MM.1S (cell line): ENCODE data around the gene GPR87.
A peak's percentile ranks its signal among the peaks of the same experiment; 100 is the strongest.

Source experiments
- DNase-seq: peaks from one replicate; pipeline ENCODE4 v3.0.0-alpha.2; 2015
- H2AFZ ChIP-seq: fragments of 300-600 bp; sonication (generic); 2 replicates; pipeline ENCODE4 v1.6.0; 2016; ENCODE audit warnings: antibody characterized with exemption, low read length
- H3F3A ChIP-seq: fragments of 300-600 bp; sonication (generic); 2 replicates; pipeline ENCODE4 v1.6.1; 2016; ENCODE audit warnings: mild to moderate bottlenecking, antibody characterized with exemption, low read length, moderate library complexity, mixed read lengths; ENCODE audit not compliant: insufficient read depth
- H3K27ac ChIP-seq: fragments of 300-600 bp; sonication (generic); 2 replicates; pipeline ENCODE4 v1.5.1; 2016; ENCODE audit warnings: mild to moderate bottlenecking, low read length
- H3K27me3 ChIP-seq: fragments of 300-600 bp; sonication (generic); replicated peaks from 2 replicates; pipeline ENCODE4 v1.6.0; 2016; ENCODE audit warnings: low read length; ENCODE audit not compliant: insufficient read depth
- H3K36me3 ChIP-seq: fragments of 300-600 bp; sonication (generic); replicated peaks from 2 replicates; pipeline ENCODE4 v1.6.1; 2016; ENCODE audit warnings: mild to moderate bottlenecking, low read length, mixed read lengths; ENCODE audit not compliant: insufficient read depth
- H3K4me1 ChIP-seq: fragments of 300-600 bp; sonication (generic); 2 replicates; pipeline ENCODE4 v1.6.1; 2016; ENCODE audit warnings: low read length, mixed read lengths
- H3K4me2 ChIP-seq: fragments of 300-600 bp; sonication (generic); 2 replicates; pipeline ENCODE4 v1.6.0; 2016; ENCODE audit warnings: low read depth, low read length
- H3K4me3 ChIP-seq: fragments of 300-600 bp; sonication (generic); 2 replicates; pipeline ENCODE4 v1.5.1; 2016; ENCODE audit warnings: low read length, mixed read lengths
- H3K79me2 ChIP-seq: fragments of 300-600 bp; sonication (generic); 2 replicates; pipeline ENCODE4 v1.6.1; 2016; ENCODE audit warnings: mixed run types, low read length, mixed read lengths
- H3K9ac ChIP-seq: fragments of 300-600 bp; sonication (generic); 2 replicates; pipeline ENCODE4 v1.6.1; 2016; ENCODE audit warnings: low read length, mixed read lengths
- H3K9me2 ChIP-seq: fragments of 300-600 bp; sonication (generic); replicated peaks from 2 replicates; pipeline ENCODE4 v1.6.1; 2016; ENCODE audit warnings: mild to moderate bottlenecking, low read length, mixed read lengths; ENCODE audit not compliant: insufficient read depth
- H3K9me3 ChIP-seq: fragments of 300-600 bp; sonication (generic); replicated peaks from 2 replicates; pipeline ENCODE4 v1.6.1; 2016; ENCODE audit warnings: mild to moderate bottlenecking, low read length, mixed read lengths; ENCODE audit not compliant: insufficient read depth
- H4K20me1 ChIP-seq: fragments of 300-600 bp; sonication (generic); 2 replicates; pipeline ENCODE4 v1.6.1; 2016; ENCODE audit warnings: mild to moderate bottlenecking, low read length, moderate library complexity, mixed read lengths; ENCODE audit not compliant: insufficient read depth
- CTCF ChIP-seq: fragments of 300-600 bp; sonication (generic); IDR thresholded peaks from 2 replicates; pipeline ENCODE4 v1.5.1; 2016; ENCODE audit warnings: antibody characterized with exemption, low read length, mixed read lengths
- EZH2 ChIP-seq: fragments of 300-600 bp; sonication (generic); optimal IDR thresholded peaks from 2 replicates; pipeline ENCODE3; 2017; ENCODE audit warnings: low read depth, mild to moderate bottlenecking, antibody characterized with exemption, low read length, mixed read lengths
- EZH2phosphoT487 ChIP-seq: fragments of 300-600 bp; sonication (generic); IDR thresholded peaks from 2 replicates; pipeline ENCODE4 v1.6.1; 2018; ENCODE audit warnings: antibody characterized with exemption, low read length

GPR87 gene

GRCh38 chr3:151328298-151328995, 11.8 kb upstream of the GPR87 start:
- H3K4me2 ChIP-seq: no peak overlapping the region
- H3K36me3 ChIP-seq: no peaks in the 10 kb centered on the region
- H3F3A ChIP-seq: no peaks in the 10 kb centered on the region
- H3K4me3 ChIP-seq: no peak overlapping the region
- no peak overlapping the region for H2AFZ ChIP-seq
- no peak for TF ChIP-seq CTCF
- no peak for TF ChIP-seq EZH2
- no peak for TF ChIP-seq EZH2phosphoT487
- DNase-seq: no peak
- no peaks in the 10 kb centered on the region for H3K27me3 ChIP-seq
- no peak overlapping the region for H3K9ac ChIP-seq
- no peaks in the 10 kb centered on the region for H3K4me1 ChIP-seq
- H3K27ac ChIP-seq: no peak overlapping the region
- H4K20me1 ChIP-seq: no peaks in the 10 kb centered on the region
- H3K9me3 ChIP-seq: no peaks in the 10 kb centered on the region
- no peaks in the 10 kb centered on the region for H3K9me2 ChIP-seq
- no peaks in the 10 kb centered on the region for H3K79me2 ChIP-seq

GRCh38 chr3:151327571-151328198, 11.1 kb upstream of the GPR87 start:
- H3K9me3 ChIP-seq: no peaks in the 10 kb centered on the region
- no peak overlapping the region for H2AFZ ChIP-seq
- no peaks in the 10 kb centered on the region for H3K36me3 ChIP-seq
- H4K20me1 ChIP-seq: no peaks in the 10 kb centered on the region
- no peaks in the 10 kb centered on the region for H3F3A ChIP-seq
- no peak for DNase-seq
- no peak overlapping the region for H3K9ac ChIP-seq
- TF ChIP-seq EZH2 (no peak), CTCF (peak; percentile 56)
- no peaks in the 10 kb centered on the region for H3K4me1 ChIP-seq
- no peak overlapping the region for H3K27ac ChIP-seq
- H3K79me2 ChIP-seq: no peaks in the 10 kb centered on the region
- H3K27me3 ChIP-seq: no peaks in the 10 kb centered on the region
- no peaks in the 10 kb centered on the region for H3K9me2 ChIP-seq
- H3K4me3 ChIP-seq: no peak overlapping the region
- H3K4me2 ChIP-seq: no peak overlapping the region

- Histone ChIP-seq H3K36me3 (no peaks in the 10 kb centered on the region), H3K9ac (no peak overlapping the region), H3K4me3 (no peak overlapping the region), H3K4me1 (no peaks in the 10 kb centered on the region), H3K79me2 (no peaks in the 10 kb centered on the region), H3K27ac (no peak overlapping the region), H3K9me2 (no peaks in the 10 kb centered on the region), H3K9me3 (no peaks in the 10 kb centered on the region), H3K4me2 (no peak overlapping the region), H3K27me3 (no peaks in the 10 kb centered on the region), H4K20me1 (no peaks in the 10 kb centered on the region), H2AFZ (no peak overlapping the region), H3F3A (no peaks in the 10 kb centered on the region)
- TF ChIP-seq CTCF (no peak), EZH2phosphoT487 (no peak), EZH2 (no peak)
- no peak for DNase-seq
These were observed 5.9 kb upstream of the GPR87 start for GRCh38 chr3:151322511-151322910.
